ENCODE results near the gene AMDHD2.
A peak's percentile ranks its signal among the peaks of the same experiment; 100 is the strongest.
"Not testable (repeated sequence)": the region's sequence is repeated elsewhere in the genome, so short reads cannot be mapped to it uniquely, and the experiment has no call there.

AMDHD2 gene

GRCh38 chr16:2529961-2530628 is 9.9 kb downstream of the AMDHD2 start:
- DNase-seq (ENCODE audit: low read depth), result no peak
- H3K4me3 ChIP-seq (ENCODE audit: low read depth, low read length), result no peak overlapping the region
- TF ChIP-seq, protein P1, sequence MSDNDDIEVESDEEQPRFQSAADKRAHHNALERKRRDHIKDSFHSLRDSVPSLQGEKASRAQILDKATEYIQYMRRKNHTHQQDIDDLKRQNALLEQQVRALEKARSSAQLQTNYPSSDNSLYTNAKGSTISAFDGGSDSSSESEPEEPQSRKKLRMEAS (IDR thresholded peaks at IDR 0.05; ENCODE audit: low read depth, low read length), result no peak
- TF ChIP-seq POLR2A (IDR thresholded peaks at IDR 0.05; ENCODE audit: extremely low read depth, insufficient read length) (no peak), MYC (IDR thresholded peaks at IDR 0.05; ENCODE audit: low read depth, low read length) (no peak), CTCF (IDR thresholded peaks at IDR 0.05; ENCODE audit: low read depth, low read length) (no peak)

DNA sequence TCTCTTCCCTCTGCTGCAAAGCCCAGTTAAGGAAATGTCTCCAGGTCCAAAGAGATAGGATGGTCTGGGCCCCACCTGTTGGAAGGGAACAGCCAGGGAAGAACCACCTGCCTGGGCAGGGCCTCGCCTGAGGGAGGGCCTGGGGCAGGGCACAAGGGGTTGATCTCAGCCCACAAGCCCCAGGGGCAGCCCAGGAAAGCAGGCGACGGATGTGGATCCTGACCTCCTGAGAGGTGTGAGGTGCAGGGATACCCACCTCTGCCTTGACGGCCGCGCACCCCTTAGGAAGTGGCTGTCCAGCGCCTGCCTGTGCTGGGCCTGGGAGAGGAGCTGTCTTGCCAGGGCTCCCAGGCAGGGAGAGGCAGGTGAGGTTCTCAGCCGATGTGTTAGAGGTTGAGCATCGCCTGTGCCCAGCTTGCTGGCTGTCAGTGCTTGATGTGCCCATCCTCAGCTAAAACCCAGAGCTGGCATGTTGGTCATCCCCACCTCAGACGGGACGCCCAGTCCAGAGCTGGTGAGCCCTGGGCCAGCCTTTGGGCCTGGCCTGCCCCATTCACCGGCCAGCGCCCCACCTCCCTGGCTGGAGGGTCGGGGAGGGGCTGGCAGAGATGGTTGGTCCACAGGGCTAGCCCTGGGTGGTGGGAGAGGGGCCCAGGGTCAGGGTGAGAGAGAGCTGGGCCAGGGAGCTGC is 10.6 kb downstream of the AMDHD2 start:
- TF ChIP-seq, protein P1 (IDR thresholded peaks at IDR 0.05; ENCODE audit: low read depth, low read length), result no peak
- no peak for TF ChIP-seq MYC (IDR thresholded peaks at IDR 0.05; ENCODE audit: low read depth, low read length)
- TF ChIP-seq CTCF (IDR thresholded peaks at IDR 0.05; ENCODE audit: low read depth, low read length), result no peak
- no peak for TF ChIP-seq POLR2A (IDR thresholded peaks at IDR 0.05; ENCODE audit: extremely low read depth, insufficient read length)
- H3K4me3 ChIP-seq (ENCODE audit: low read depth, low read length), result no peak overlapping the region
- no peak for DNase-seq (ENCODE audit: low read depth)

DNA sequence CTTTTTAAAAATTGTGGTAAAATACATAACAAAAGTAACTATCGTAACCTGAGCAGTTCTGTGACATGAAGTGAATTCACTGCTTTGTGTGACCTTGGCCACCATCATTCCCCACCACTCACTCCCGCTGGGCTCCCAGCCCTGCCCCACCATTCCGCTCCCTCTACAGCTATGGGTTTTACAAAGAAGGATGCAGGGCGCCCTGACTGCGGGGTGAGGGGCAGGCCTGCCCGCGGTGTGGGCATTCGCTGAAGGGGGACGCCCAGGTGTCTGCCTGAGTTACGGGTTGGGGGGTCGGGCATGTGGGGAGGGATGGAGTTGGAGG is 11.2 kb downstream of the AMDHD2 start, which contains the start of gene CEMP1:
Gene CEMP1, minus strand, starts transcription at position 38 of the 325 bp plus-strand sequence. CDS start 335 bp downstream, outside the sequence.
- DNase-seq (ENCODE audit: low read depth), result no peak
- TF ChIP-seq POLR2A (IDR thresholded peaks at IDR 0.05; ENCODE audit: extremely low read depth, insufficient read length) (no peak), MYC (IDR thresholded peaks at IDR 0.05; ENCODE audit: low read depth, low read length) (no peak)
- H3K4me3 ChIP-seq (ENCODE audit: low read depth, low read length), result peak within 1 kb of the TSS; percentile 51

DNA sequence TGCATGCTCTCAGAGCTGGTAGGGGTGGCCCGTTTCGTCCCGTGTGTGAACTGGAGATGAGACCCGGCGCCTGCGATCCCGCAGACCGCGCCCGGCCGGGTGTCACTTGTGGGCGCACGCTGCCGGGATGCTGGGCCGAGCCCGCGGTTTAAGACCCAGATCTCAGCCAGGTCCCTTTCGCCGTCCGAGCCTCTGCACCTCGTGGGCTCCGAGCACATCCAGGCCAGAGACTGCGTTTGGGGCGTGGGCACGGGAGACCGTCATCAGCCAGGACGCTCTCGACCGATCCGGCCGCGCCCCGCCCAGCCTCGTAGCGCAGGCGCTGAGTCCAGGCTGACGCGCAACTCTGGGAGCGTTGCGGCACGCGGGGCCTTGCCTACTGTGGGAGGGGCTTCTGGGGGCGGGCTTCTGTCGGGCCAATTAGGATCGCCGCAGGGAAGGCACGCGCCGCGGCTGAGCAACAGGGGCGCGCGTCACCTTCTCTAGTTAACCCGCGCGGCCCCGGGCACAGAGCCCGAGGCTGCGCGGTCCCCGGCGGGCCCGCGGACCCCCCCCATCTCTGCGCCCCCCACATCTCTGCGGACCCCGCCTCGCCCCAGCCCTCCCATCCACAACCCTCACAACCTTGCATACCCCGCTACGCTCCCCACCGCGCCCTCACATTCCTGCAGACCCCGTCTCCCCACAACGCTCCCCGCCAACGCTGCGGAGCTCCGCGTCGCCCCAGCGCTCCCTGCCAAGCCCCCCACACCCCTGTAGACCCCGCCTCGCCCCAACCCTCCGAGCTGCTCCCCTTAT is 11.7 kb downstream of the AMDHD2 start:
- peak; percentile 96 for DNase-seq (ENCODE audit: low read depth)
- H3K4me3 ChIP-seq (ENCODE audit: low read depth, low read length), result peak overlapping the region; percentile 51
- no peak for TF ChIP-seq CTCF (IDR thresholded peaks at IDR 0.05; ENCODE audit: low read depth, low read length)
- TF ChIP-seq, protein P1 (IDR thresholded peaks at IDR 0.05; ENCODE audit: low read depth, low read length), result peak; percentile 83
- TF ChIP-seq POLR2A (IDR thresholded peaks at IDR 0.05; ENCODE audit: extremely low read depth, insufficient read length), result peak; percentile 50
- TF ChIP-seq MYC (IDR thresholded peaks at IDR 0.05; ENCODE audit: low read depth, low read length), result no peak

- peak overlapping the region; percentile 51 for H3K4me3 ChIP-seq (ENCODE audit: low read depth, low read length)
- peak; percentile 67 for DNase-seq (ENCODE audit: low read depth)
- TF ChIP-seq, protein P1 (IDR thresholded peaks at IDR 0.05; ENCODE audit: low read depth, low read length), result 0 out of 2 replicates have a peak, but pooled peaks have one; percentile 2
- no peak for TF ChIP-seq CTCF (IDR thresholded peaks at IDR 0.05; ENCODE audit: low read depth, low read length)
- TF ChIP-seq POLR2A (IDR thresholded peaks at IDR 0.05; ENCODE audit: extremely low read depth, insufficient read length), result peak; percentile 1
These were observed 12.4 kb downstream of the AMDHD2 start for GRCh38 chr16:2532494-2533141.

DNA sequence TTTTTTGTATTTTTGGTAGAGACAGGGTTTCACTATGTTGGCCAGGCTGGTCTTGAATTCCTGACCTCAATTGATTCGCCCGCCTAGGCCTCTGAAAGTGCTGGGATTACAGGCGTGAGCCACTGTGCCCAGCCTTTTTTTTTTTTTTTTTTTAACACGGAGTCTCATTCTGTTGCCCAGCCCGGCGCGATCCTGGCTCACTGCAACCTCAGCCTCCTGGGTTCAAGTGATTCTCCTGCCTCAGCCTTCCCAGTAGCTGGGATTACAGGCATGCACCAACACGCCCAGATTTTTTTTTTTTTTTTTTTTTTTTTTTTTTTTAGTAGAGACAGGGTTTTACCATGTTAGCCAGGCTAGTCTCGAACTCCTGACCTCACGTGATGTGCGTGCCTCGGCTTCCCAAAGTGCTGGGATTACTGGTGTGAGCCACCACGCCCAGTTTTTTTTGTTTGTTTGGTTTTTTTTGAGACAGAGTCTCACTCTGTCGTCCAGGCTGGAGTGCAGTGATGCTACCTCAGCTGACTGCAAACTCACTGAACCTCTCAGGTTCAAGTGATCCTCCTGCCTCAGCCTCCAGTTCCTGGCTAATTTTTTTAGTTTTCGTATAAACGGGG is 13.1 kb downstream of the AMDHD2 start:
- H3K4me3 ChIP-seq (ENCODE audit: low read depth, low read length); DNase-seq (ENCODE audit: low read depth): not testable (repeated sequence)
